Bronchial epithelial cell (primary cell): ENCODE data around the gene PERCC1. TPM values are rescaled to one million over a fixed set of nuclear protein-coding genes. Genes with fewer than 3 reads are reported as not detected.

ENCODE experiments used
- DNase-seq: peaks from one replicate; pipeline ENCODE4 v3.0.0-alpha.2; 2010; ENCODE audit warnings: low read depth
- FAIRE-seq: peaks from 2 replicates; lab custom pipeline; 2011; peaks lifted over from hg19 to GRCh38; lab: Jason Lieb, UNC
- H3K27me3 ChIP-seq: 2 replicates; pipeline ENCODE4 v1.5.1; 2011; ENCODE audit warnings: low read length; ENCODE audit not compliant: control insufficient read depth, insufficient read depth
- H3K36me3 ChIP-seq: 2 replicates; pipeline ENCODE4 v1.5.1; 2011; ENCODE audit warnings: low read length; ENCODE audit not compliant: control insufficient read depth, insufficient read depth
- H3K4me3 ChIP-seq: 2 replicates; pipeline ENCODE4 v1.5.1; 2011; ENCODE audit warnings: mild to moderate bottlenecking, low read depth, low read length, control low read depth
- total RNA-seq: library from RNA; depleted of rRNA; stranded (reverse); fragments of >200 nt; gene quantifications from 2 replicates; pipeline ENCODE4 v1.2.1, GENCODE V29; 2014
- TF ChIP-seq, protein P1 (sequence below): IDR thresholded peaks from 2 replicates; pipeline ENCODE4 v1.5.1; 2011; ENCODE audit warnings: mild to moderate bottlenecking, moderate library complexity, low read length, control low read depth, inconsistent platforms; ENCODE audit not compliant: insufficient read depth, severe bottlenecking

Gene PERCC1
- total RNA-seq, 1 donor from 2014 or later: not detected

DNA sequence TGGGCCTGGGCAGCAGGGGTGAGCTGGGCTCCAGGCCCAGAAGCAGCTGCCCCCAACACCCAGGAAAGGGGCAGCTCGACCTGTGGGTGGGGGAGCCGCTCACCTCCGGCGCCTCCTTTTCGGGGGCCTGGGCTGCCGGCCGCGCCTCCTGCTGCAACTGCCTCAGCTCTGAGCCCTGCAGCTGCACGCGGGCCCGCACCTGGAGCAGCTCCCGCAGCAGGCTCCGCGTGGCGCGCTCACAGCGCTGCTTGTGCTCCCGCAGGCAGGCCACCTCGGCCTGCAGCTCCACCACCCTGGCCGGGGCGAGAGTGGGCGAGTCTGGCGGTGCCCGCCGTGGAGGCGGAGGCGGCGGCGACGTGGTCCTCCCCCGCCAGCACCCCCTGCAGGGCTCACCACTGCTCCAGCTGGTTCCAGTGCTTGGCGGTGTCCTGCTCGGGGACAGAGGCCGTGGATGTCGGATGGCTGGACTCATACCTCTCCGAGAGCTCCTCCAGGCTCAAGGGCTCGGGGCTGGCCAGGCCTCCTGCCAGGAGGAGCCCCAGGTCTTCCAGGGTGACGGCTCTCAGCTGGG is 12.6 kb downstream of the PERCC1 start:
- Histone ChIP-seq H3K27me3 (no peaks in the 10 kb centered on the region), H3K4me3 (no peak overlapping the region), H3K36me3 (peaks cover 5% of the 10 kb centered on the region)
- DNase-seq: no peak
- TF ChIP-seq, protein P1, sequence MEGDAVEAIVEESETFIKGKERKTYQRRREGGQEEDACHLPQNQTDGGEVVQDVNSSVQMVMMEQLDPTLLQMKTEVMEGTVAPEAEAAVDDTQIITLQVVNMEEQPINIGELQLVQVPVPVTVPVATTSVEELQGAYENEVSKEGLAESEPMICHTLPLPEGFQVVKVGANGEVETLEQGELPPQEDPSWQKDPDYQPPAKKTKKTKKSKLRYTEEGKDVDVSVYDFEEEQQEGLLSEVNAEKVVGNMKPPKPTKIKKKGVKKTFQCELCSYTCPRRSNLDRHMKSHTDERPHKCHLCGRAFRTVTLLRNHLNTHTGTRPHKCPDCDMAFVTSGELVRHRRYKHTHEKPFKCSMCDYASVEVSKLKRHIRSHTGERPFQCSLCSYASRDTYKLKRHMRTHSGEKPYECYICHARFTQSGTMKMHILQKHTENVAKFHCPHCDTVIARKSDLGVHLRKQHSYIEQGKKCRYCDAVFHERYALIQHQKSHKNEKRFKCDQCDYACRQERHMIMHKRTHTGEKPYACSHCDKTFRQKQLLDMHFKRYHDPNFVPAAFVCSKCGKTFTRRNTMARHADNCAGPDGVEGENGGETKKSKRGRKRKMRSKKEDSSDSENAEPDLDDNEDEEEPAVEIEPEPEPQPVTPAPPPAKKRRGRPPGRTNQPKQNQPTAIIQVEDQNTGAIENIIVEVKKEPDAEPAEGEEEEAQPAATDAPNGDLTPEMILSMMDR: no peak
- no peak for FAIRE-seq

DNA sequence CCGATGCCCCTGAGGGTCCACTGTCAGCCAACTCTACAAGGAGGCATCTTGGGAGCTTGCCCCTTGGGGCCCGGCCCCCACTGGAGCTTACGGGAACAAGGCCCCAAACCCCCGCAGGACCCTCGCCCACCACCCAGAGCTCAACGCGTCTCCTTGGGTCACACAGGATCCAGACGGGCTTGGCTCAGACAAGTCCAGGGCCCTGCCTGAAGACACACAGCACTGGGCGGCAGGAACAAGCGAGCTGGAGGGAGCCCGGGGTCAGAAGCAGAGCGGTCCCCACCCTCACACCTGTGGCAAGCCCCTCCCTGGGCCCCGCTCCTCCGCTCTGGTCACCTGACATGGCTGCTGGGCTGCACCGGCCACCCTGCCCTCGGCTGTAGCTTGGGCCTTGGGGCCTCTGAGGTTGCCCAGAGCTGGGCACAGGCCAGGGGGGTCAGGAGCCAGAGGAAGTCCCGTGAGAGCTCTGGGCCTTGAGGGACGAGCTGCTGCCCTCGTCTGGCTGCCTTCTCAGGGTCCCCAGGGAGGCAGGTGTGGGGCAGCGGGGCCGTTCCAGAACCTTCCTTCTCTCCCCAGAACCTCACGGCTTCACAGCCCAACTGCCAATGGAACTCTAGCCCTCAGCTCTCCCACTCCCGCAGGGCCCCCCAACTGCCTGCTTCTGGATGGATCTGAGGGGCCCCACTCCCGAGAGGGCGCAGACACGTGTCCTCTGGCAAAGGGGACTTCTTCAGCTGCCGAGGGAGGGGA is 13.3 kb downstream of the PERCC1 start, which contains the start of gene CCDC154:
CCDC154 (minus strand) TSS at position 577 of the 750 bp plus-strand sequence; CDS start at position 343, 234 bp downstream.
- DNase-seq (no peak), FAIRE-seq (no peak)
- Histone ChIP-seq H3K4me3 (no peak within 1 kb of the TSS), H3K36me3 (peaks cover 6% of the 10 kb centered on the region), H3K27me3 (no peaks in the 10 kb centered on the region)
- TF ChIP-seq, protein P1: no peak

DNA sequence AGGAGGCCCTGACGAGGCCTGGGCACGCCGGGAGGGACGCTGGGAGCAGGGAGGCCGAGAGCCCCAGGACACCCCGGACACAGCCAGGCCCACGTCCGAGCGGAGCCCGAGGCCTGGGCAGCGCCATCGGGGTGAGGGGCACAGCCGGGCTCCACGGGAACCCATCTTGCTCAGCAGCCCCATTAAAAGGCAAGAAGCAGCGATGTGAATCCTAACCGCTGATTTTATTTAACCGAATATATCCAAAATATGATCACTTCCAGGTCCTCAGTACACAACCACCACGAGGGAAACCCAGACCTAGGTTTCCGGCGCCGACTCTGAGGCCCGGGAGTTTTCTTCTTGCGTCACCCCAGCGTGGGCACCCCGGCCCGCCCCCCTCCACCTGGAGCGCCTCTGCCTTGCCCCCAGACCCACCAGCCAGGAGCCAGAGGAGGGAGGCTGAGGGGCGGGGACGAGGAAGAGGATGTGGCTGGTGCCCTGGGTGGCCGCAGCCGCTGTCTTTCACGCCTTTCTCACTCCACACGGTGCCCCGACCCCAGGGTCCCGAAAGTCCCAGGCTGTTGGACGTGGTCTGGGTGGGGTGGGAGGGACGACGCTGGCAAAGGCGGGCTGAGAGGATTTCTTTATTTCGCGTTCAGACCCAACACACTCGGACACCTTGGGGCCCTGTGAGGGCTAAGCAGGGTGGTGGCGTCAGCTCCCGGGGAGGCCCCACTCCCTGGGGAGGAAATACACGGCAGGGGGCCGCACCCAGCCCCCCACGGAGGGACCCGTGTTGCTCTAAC is 14.0 kb downstream of the PERCC1 start:
- DNase-seq (no peak), FAIRE-seq (no peak)
- Histone ChIP-seq H3K27me3 (no peaks in the 10 kb centered on the region), H3K36me3 (peaks cover 8% of the 10 kb centered on the region), H3K4me3 (no peak overlapping the region)
- TF ChIP-seq, protein P1: no peak

DNA sequence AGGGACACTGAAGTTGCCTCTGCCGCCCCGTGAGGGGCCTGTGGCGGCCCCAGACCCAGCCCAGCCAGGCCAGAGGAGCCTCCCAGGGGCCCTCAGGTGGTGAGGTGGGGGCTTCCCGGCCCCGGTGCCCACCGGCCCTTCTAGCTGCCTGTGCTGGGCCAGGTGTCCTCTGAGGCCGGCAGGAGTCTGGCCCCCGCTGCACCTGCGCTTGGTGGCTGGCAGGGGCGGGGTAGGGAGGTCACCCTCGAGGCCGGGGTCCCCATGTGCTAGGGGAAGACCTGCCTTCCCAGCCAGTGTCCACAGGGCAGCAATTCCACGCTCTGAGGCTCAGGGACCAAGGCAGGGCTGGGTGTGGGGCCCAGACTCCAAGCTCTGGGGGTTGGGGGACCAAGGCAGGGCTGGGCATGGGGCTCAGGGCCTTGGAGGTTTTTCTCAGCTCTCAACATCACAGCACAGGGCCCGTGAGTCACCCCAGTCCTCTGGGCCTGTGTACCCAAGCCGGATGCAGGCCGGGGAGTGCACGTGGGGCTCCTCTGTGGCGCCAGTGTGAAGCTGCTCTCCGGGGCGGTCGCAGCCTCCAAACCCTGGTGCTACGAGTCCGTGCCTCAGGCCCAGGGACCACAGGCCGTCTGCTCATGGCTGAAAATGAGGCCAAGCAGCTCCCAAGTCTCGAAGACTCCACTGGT is 14.8 kb downstream of the PERCC1 start:
- Histone ChIP-seq H3K36me3 (peaks cover 8% of the 10 kb centered on the region), H3K4me3 (no peak overlapping the region), H3K27me3 (no peaks in the 10 kb centered on the region)
- FAIRE-seq: no peak
- TF ChIP-seq, protein P1: no peak
- no peak for DNase-seq

DNA sequence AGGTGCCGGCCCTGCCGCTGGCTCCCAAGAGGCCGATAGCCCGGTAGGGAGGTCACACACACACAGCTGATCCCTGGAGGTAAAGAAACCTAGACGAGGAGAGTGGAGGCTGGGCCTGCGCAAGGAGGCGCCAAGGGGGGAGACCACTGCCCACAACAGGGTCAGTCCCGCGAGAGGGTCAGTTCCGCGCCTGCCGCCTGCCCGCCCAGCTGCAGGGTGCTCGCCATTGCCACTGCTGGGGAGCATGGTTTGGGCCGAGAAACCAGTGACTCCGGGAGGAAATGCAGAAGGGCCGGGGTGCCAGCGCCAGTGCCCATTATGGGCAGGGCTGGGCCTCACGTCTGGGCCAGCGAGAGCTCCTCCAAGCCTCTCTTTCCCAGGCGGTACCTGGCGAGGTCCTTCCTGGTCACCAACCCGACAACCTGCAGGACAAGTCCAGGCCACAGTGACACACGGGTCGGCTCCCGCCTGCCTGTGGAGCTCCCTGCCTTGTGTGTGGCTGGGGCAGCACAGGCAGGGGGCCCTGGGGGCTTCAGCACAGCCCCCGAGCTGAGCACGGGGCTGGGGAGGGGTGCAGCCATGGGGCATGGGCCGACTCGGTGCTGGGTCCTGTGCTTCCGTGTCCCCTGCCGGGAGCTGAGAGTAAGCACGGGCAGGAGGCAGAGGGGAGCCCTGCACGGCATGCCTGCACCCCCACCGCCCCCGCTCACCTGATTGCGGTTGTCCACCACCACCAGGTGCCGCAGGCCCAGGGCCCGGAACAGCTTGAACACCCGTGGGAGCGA is 15.6 kb downstream of the PERCC1 start:
- Histone ChIP-seq H3K36me3 (peaks cover 9% of the 10 kb centered on the region), H3K4me3 (no peak overlapping the region), H3K27me3 (no peaks in the 10 kb centered on the region)
- DNase-seq (no peak), FAIRE-seq (no peak)
- TF ChIP-seq, protein P1: no peak
